ENCODE measurements around the gene TBC1D2. TPM values are rescaled to one million over a fixed set of nuclear protein-coding genes. Genes with fewer than 3 reads are reported as not detected.
A peak's percentile ranks its signal among the peaks of the same experiment; 100 is the strongest.

Gene TBC1D2
- total and polyA plus RNA-seq, 2 of the 13 experiments (the other 11 are each of a cell fraction or from before 2014, with no cell fraction given), result 2.0 to 2.8 TPM

- TF ChIP-seq ZSCAN5A (CRISPR knock-in tag; IDR thresholded peaks at IDR 0.05; ENCODE audit: borderline replicate concordance), result peak; percentile 31; the same call in 1 of the 2 replicates
- TF ChIP-seq ZBTB44 (CRISPR knock-in tag; IDR thresholded peaks at IDR 0.05), result no peak
- no peak for TF ChIP-seq ZNF597 (CRISPR knock-in tag; IDR thresholded peaks at IDR 0.05)
- TF ChIP-seq ZNF691 (CRISPR knock-in tag; IDR thresholded peaks at IDR 0.05; ENCODE audit: borderline replicate concordance, low read depth), result no peak
- TF ChIP-seq NAIF1 (CRISPR knock-in tag; IDR thresholded peaks at IDR 0.05; ENCODE audit: borderline replicate concordance), result no peak
- TF ChIP-seq ZBTB34 (CRISPR knock-in tag; IDR thresholded peaks at IDR 0.05), result no peak
- TF ChIP-seq ZFP91 (CRISPR knock-in tag; IDR thresholded peaks at IDR 0.05; ENCODE audit: borderline replicate concordance), result no peak
- TF ChIP-seq HCFC1 (IDR thresholded peaks at IDR 0.05; ENCODE audit: low read depth, low read length), result no peak
- peak; percentile 34; the same call in 1 of the 2 replicates for TF ChIP-seq RCOR2 (CRISPR knock-in tag; IDR thresholded peaks at IDR 0.05)
- no peak for TF ChIP-seq CBX5 (CRISPR knock-in tag; IDR thresholded peaks at IDR 0.05; ENCODE audit: borderline replicate concordance)
- TF ChIP-seq ZBTB4 (CRISPR knock-in tag; IDR thresholded peaks at IDR 0.05; ENCODE audit: borderline replicate concordance), result no peak
- no peak for TF ChIP-seq HNRNPK (IDR thresholded peaks at IDR 0.05; ENCODE audit: low read depth, low read length, poor library complexity, severe bottlenecking)
- TF ChIP-seq FOXC1 (CRISPR knock-in tag; IDR thresholded peaks at IDR 0.05; ENCODE audit: borderline replicate concordance), result no peak
- TF ChIP-seq ZNF501 (CRISPR knock-in tag; IDR thresholded peaks at IDR 0.05), result no peak
- TF ChIP-seq NCOA2 (CRISPR knock-in tag; IDR thresholded peaks at IDR 0.05), result peak; percentile 57; the same call in 1 of the 2 replicates
Observed at GRCh38 chr9:98176391-98177259, 78.8 kb downstream of the TBC1D2 start (continued).

Data from HepG2 (cell line).